ENCODE results near the gene ERVFRD-1.
"Not testable (repeated sequence)": the region's sequence is repeated elsewhere in the genome, so short reads cannot be mapped to it uniquely, and the experiment has no call there.

GRCh38 chr6:11091141-11091540, 20.4 kb downstream of the ERVFRD-1 start:
- TF ChIP-seq, protein P1, sequence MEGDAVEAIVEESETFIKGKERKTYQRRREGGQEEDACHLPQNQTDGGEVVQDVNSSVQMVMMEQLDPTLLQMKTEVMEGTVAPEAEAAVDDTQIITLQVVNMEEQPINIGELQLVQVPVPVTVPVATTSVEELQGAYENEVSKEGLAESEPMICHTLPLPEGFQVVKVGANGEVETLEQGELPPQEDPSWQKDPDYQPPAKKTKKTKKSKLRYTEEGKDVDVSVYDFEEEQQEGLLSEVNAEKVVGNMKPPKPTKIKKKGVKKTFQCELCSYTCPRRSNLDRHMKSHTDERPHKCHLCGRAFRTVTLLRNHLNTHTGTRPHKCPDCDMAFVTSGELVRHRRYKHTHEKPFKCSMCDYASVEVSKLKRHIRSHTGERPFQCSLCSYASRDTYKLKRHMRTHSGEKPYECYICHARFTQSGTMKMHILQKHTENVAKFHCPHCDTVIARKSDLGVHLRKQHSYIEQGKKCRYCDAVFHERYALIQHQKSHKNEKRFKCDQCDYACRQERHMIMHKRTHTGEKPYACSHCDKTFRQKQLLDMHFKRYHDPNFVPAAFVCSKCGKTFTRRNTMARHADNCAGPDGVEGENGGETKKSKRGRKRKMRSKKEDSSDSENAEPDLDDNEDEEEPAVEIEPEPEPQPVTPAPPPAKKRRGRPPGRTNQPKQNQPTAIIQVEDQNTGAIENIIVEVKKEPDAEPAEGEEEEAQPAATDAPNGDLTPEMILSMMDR (IDR thresholded peaks at IDR 0.05), result not testable (repeated sequence)
- TF ChIP-seq, protein P2, sequence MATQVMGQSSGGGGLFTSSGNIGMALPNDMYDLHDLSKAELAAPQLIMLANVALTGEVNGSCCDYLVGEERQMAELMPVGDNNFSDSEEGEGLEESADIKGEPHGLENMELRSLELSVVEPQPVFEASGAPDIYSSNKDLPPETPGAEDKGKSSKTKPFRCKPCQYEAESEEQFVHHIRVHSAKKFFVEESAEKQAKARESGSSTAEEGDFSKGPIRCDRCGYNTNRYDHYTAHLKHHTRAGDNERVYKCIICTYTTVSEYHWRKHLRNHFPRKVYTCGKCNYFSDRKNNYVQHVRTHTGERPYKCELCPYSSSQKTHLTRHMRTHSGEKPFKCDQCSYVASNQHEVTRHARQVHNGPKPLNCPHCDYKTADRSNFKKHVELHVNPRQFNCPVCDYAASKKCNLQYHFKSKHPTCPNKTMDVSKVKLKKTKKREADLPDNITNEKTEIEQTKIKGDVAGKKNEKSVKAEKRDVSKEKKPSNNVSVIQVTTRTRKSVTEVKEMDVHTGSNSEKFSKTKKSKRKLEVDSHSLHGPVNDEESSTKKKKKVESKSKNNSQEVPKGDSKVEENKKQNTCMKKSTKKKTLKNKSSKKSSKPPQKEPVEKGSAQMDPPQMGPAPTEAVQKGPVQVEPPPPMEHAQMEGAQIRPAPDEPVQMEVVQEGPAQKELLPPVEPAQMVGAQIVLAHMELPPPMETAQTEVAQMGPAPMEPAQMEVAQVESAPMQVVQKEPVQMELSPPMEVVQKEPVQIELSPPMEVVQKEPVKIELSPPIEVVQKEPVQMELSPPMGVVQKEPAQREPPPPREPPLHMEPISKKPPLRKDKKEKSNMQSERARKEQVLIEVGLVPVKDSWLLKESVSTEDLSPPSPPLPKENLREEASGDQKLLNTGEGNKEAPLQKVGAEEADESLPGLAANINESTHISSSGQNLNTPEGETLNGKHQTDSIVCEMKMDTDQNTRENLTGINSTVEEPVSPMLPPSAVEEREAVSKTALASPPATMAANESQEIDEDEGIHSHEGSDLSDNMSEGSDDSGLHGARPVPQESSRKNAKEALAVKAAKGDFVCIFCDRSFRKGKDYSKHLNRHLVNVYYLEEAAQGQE (IDR thresholded peaks at IDR 0.05), result not testable (repeated sequence)

All from A549 (cell line).